H1 (cell line): ENCODE results near the gene FOXN1.

ENCODE experiments used
- CBX5 ChIP-seq: fragments of 300-800, 300-1000 bp; sonication (generic); IDR thresholded peaks from 2 replicates; pipeline ENCODE4 v1.7.1; 2016; ENCODE audit warnings: antibody characterized with exemption, low read length, low read depth
- CTCF ChIP-seq, 3 experiments: IDR thresholded peaks; 1 replicate in 2 of 3; 2 replicates in 1 of 3; pipeline versions ENCODE4 v1.5.1 to v1.6.1; 2011; ENCODE audit warnings: low read length in 3 of 3, mild to moderate bottlenecking in 3 of 3, inconsistent platforms in 2 of 3, low read depth in 1 of 3, moderate library complexity in 1 of 3; ENCODE audit not compliant: insufficient read depth in 1 of 3; ENCODE audit errors: control extremely low read depth in 1 of 3
- MAX ChIP-seq: IDR thresholded peaks from 2 replicates; pipeline ENCODE4 v1.6.1; 2012; ENCODE audit warnings: inconsistent platforms
- PHF8 ChIP-seq: fragments of 200-600 bp; sonication (generic); conservative IDR thresholded peaks from 2 replicates; pipeline ENCODE4 v1.7.1; 2012; ENCODE audit warnings: low read depth, mild to moderate bottlenecking, inconsistent platforms, low read length, moderate library complexity
- POLR2A ChIP-seq, 2 experiments: IDR thresholded peaks; 1 replicate in 1 of 2; 2 replicates in 1 of 2; pipeline ENCODE4 v1.6.1; 2011; ENCODE audit warnings: low read depth in 2 of 2, low read length in 2 of 2, mild to moderate bottlenecking in 2 of 2; ENCODE audit errors: control extremely low read depth in 1 of 2
- POLR2AphosphoS5 ChIP-seq: IDR thresholded peaks from 2 replicates; pipeline ENCODE4 v1.6.1; 2011; ENCODE audit warnings: low read depth, low read length
- RFX5 ChIP-seq: IDR thresholded peaks from 2 replicates; pipeline ENCODE4 v1.6.1; 2011; ENCODE audit warnings: low read depth, low read length, improper control_type of control experiment, borderline replicate concordance
- SIX5 ChIP-seq: IDR thresholded peaks from 2 replicates; pipeline ENCODE4 v1.6.1; 2011; ENCODE audit warnings: mild to moderate bottlenecking, low read depth, low read length
- SP2 ChIP-seq: IDR thresholded peaks from 2 replicates; pipeline ENCODE4 v1.6.1; 2012; ENCODE audit warnings: mild to moderate bottlenecking, low read length, inconsistent platforms

- TF ChIP-seq PHF8: no peak
- TF ChIP-seq POLR2A (IDR thresholded peaks at IDR 0.05; ENCODE audit: control extremely low read depth in 1 of 2, low read depth in 2 of 2, low read length in 2 of 2): no peak
- no peak for TF ChIP-seq POLR2AphosphoS5
- no peak for TF ChIP-seq SP2
- no peak for TF ChIP-seq CBX5
- no peak for TF ChIP-seq CTCF (IDR thresholded peaks at IDR 0.05; ENCODE audit: control extremely low read depth in 1 of 3, insufficient read depth in 1 of 3, low read depth in 1 of 3, low read length in 3 of 3)
- TF ChIP-seq MAX: no peak
- TF ChIP-seq RFX5: no peak
- no peak for TF ChIP-seq SIX5
Observed at GRCh38 chr17:28497931-28498330, 8.2 kb upstream of the FOXN1 start.
